Measurements from ENCODE around the gene GRM7.

GRM7 gene

DNA sequence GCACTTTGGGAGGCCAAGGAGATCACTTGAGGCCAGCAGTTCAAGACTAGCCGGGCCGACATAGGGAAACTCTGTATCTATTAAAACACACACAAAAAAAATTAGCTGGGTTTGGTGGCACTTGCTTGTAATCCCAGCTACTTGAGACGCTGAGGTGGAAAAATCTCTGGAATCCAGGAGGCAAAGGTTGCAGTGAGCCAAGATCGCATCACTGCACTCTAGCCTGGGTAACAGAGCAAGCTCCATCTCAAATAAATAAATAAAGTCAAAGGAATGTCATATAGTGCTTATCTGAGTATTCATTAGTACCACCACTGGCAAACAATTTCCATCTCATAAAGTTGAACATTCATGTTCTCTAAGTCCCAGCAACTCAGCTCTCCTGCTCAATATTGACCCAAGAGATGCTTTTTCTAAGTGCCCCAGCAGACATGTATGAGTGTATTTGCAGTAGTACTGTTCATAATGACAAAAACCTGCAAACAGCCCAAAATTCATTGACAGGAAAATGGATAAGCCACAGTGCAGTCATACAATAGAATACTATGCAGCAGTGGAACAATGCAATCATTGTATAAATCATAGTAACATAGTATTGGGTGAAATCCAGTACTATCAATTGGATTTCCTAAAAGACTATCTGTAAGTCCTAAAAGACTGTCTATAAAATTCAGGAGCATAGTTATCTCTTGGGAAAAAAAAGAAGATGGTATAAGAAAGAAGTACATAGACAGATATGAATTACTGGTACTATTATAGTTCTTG is 889.2 kb downstream of the GRM7 start:
- in situ Hi-C loops (cut with MboI; ENCODE audit: low sequenced_read_pairs, unreplicated experiment) = no loop called here
- no peak for DNase-seq (ENCODE audit: low spot score)
- TF ChIP-seq, protein P1, sequence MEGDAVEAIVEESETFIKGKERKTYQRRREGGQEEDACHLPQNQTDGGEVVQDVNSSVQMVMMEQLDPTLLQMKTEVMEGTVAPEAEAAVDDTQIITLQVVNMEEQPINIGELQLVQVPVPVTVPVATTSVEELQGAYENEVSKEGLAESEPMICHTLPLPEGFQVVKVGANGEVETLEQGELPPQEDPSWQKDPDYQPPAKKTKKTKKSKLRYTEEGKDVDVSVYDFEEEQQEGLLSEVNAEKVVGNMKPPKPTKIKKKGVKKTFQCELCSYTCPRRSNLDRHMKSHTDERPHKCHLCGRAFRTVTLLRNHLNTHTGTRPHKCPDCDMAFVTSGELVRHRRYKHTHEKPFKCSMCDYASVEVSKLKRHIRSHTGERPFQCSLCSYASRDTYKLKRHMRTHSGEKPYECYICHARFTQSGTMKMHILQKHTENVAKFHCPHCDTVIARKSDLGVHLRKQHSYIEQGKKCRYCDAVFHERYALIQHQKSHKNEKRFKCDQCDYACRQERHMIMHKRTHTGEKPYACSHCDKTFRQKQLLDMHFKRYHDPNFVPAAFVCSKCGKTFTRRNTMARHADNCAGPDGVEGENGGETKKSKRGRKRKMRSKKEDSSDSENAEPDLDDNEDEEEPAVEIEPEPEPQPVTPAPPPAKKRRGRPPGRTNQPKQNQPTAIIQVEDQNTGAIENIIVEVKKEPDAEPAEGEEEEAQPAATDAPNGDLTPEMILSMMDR (IDR thresholded peaks at IDR 0.05; ENCODE audit: borderline replicate concordance, control extremely low read depth, extremely low read depth, insufficient read depth, missing control alignments) = no peak

DNA sequence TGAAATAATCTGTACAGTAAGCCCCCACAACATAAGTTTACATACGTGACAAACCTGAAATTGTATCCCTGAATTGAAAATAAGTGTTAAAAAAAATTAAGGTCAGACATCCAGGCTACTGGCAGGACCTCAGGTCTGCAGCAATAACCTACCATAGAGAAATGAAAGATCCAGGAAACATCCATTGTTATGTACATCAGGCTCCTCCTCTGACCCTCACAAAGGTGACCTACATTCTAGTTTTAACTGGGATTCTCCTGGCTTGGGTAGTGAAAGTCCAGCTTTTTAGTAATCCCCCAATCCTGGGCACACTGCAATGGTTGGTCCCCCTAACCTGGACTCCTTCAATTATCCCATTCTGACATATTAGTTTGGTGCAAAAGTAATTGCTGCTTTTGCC is 891.1 kb downstream of the GRM7 start:
- no peak for DNase-seq (ENCODE audit: low spot score)
- in situ Hi-C loops (cut with MboI; ENCODE audit: low sequenced_read_pairs, unreplicated experiment) = no loop called here

DNA sequence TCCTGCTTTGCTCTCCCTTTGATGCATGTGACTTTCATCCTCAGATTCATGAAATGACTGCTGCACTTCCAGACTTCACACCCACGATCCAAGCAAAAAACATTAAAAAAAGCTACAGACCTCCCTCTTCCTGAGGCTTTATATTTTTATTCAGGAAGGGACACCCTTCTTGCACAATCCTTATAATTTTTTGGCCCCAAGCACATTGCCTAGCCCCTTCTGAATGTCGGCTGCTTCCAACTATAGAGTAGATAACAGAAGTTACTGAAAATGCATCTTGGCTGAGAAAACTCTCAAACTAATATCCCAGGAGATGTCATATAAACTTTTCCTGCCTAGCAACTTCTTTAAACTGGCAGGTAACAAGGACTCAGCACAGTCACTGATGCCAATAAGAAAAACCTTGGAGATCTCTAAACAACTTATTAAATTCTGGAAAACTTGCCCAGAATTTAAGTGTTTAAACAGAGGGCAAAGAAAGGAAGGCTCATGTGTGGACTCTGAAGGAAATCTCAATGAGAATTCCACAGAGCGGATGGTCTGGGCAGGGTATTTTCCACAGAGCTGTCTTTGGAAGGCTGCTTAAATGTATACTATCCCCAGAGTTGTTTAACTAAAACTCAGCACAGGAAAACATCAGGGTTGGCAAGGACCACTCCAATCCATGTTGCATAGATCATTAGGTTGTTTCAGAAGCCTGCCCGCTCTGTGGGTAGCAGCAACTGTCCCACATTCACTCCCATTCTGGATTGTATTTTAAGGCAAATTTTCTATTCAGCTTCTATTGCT is 893.9 kb downstream of the GRM7 start:
- in situ Hi-C loops (cut with MboI; ENCODE audit: low sequenced_read_pairs, unreplicated experiment) = no loop called here
- TF ChIP-seq, protein P1 (IDR thresholded peaks at IDR 0.05; ENCODE audit: borderline replicate concordance, control extremely low read depth, extremely low read depth, insufficient read depth, missing control alignments) = no peak
- DNase-seq (ENCODE audit: low spot score) = no peak

More for the DNA sequence above, 891.1 kb downstream of the GRM7 start:
- TF ChIP-seq, protein P1 (IDR thresholded peaks at IDR 0.05; ENCODE audit: borderline replicate concordance, control extremely low read depth, extremely low read depth, insufficient read depth, missing control alignments) = no peak

DNA sequence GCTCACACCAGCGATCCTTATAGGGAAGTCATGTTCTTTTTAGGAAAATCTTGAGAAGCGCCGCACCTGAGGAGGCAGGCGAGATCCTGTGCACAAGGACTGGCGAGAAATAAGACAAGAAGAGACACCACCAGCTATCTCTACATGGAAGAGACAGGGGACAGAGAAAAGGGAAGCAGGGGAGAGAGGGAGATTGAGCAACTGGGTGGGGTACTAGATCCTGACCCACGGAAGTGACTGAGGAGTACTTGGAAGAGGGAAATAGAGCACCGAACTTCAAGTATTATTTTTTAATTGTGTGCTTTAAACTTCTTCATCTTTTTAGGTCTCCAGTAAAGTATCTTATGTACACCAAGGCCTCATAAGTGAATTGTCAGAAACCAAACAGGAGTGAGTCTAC is 898.7 kb downstream of the GRM7 start:
- TF ChIP-seq, protein P1 (IDR thresholded peaks at IDR 0.05; ENCODE audit: borderline replicate concordance, control extremely low read depth, extremely low read depth, insufficient read depth, missing control alignments) = no peak
- in situ Hi-C loops (cut with MboI; ENCODE audit: low sequenced_read_pairs, unreplicated experiment) = no loop called here
- no peak for DNase-seq (ENCODE audit: low spot score)

DNA sequence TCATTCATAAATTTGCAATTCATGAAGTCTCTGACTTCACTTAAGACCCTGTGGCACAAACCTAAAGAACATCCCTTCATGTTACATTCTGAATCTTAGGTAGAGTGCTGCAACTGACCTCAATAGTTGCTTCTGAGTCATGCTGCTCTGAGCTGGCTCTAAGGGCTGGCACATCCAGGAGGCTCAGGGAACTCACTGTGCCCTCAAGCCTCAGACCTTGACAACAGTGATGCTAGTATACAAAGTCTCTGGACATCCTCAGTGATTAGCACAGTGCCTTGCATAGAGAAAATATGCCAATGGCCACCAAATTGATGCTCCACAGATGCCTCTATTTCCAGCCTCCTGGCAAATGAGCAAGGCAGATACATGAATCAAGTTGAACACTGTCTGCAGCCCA is 899.8 kb downstream of the GRM7 start:
- in situ Hi-C loops (cut with MboI; ENCODE audit: low sequenced_read_pairs, unreplicated experiment) = no loop called here
- TF ChIP-seq, protein P1 (IDR thresholded peaks at IDR 0.05; ENCODE audit: borderline replicate concordance, control extremely low read depth, extremely low read depth, insufficient read depth, missing control alignments) = no peak
- DNase-seq (ENCODE audit: low spot score) = no peak

DNA sequence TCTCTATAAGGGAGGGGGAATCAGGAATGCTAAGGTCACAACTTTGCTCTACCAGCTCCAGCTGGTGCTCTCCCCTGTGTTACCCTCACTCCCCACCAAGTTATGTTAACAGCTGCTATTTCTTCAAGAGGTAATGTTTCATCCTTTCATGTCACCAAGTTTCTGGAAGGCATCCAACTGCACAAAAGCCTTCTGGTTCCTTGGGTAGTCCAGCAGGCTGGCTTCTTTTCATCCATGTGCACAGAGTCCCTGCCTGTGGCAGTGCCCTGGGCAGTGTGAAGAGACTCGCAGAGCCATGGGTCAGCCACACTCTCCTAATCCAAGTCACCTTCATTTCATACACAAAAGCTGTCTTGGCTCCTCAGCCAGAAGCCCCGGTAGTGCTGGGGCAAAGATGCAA is 903.2 kb downstream of the GRM7 start:
- no peak for DNase-seq (ENCODE audit: low spot score)
- in situ Hi-C loops (cut with MboI; ENCODE audit: low sequenced_read_pairs, unreplicated experiment) = no loop called here
- TF ChIP-seq, protein P1 (IDR thresholded peaks at IDR 0.05; ENCODE audit: borderline replicate concordance, control extremely low read depth, extremely low read depth, insufficient read depth, missing control alignments) = no peak
